ENCODE results near the gene LNX1. TPM values are rescaled to one million over a fixed set of nuclear protein-coding genes. Genes with fewer than 3 reads are reported as not detected.

The LNX1 gene
- total and polyA plus RNA-seq, 2 donors (not counting 1 experiment from before 2014, with no cell fraction given): 0.48 to 1.3 TPM

GRCh38 chr4:53545273-53545672 lies 46.0 kb downstream of the LNX1 start:
- Histone ChIP-seq H3K79me2 (ENCODE audit: control insufficient read depth, insufficient read depth, low read length) (no peaks in the 10 kb centered on the region), H3K4me3 (replicated peaks in 1 of 4; ENCODE audit: control extremely low read depth in 1 of 4, insufficient read depth in 1 of 4, low read depth in 3 of 4, low read length in 4 of 4) (no peak overlapping the region), H3K4me1 (ENCODE audit: control insufficient read depth, extremely low read depth, insufficient read depth, low read length) (peaks cover 22% of the 10 kb centered on the region), H3K9me3 (ENCODE audit: control insufficient read depth, insufficient read depth, low read depth, low read length) (no peaks in the 10 kb centered on the region), H3K4me2 (ENCODE audit: extremely low read depth, insufficient read depth, low read length) (no peak overlapping the region), H4K20me1 (ENCODE audit: control insufficient read depth, extremely low read depth, insufficient read depth, low read length) (no peaks in the 10 kb centered on the region), H3K27ac (ENCODE audit: insufficient read depth, low read length) (no peak overlapping the region), H3K27me3 (ENCODE audit: control insufficient read depth, insufficient read depth, low read length) (no peaks in the 10 kb centered on the region), H2AFZ (ENCODE audit: low read length) (no peak overlapping the region), H3K36me3 (ENCODE audit: control insufficient read depth, insufficient read depth, low read length) (no peaks in the 10 kb centered on the region), H3K9ac (ENCODE audit: insufficient read depth, low read length) (no peak overlapping the region)
- TF ChIP-seq EZH2 (IDR thresholded peaks at IDR 0.05; ENCODE audit: low read length, missing control alignments) (no peak), CTCF (conservative IDR thresholded peaks at IDR 0.05 in 1 of 2, IDR thresholded peaks at IDR 0.05 in 1 of 2; ENCODE audit: low read depth in 1 of 2, low read length in 2 of 2) (no peak)
- DNase-seq (ENCODE audit: low read depth in 2 of 2): no peak

GRCh38 chr4:53543561-53543960 lies 47.7 kb downstream of the LNX1 start:
- Histone ChIP-seq H3K4me2 (ENCODE audit: extremely low read depth, insufficient read depth, low read length) (no peak overlapping the region), H3K9me3 (ENCODE audit: control insufficient read depth, insufficient read depth, low read depth, low read length) (no peaks in the 10 kb centered on the region), H3K36me3 (ENCODE audit: control insufficient read depth, insufficient read depth, low read length) (no peaks in the 10 kb centered on the region), H3K4me3 (replicated peaks in 1 of 4; ENCODE audit: control extremely low read depth in 1 of 4, insufficient read depth in 1 of 4, low read depth in 3 of 4, low read length in 4 of 4) (no peak overlapping the region), H3K79me2 (ENCODE audit: control insufficient read depth, insufficient read depth, low read length) (no peaks in the 10 kb centered on the region), H2AFZ (ENCODE audit: low read length) (no peak overlapping the region), H3K27me3 (ENCODE audit: control insufficient read depth, insufficient read depth, low read length) (no peaks in the 10 kb centered on the region), H3K9ac (ENCODE audit: insufficient read depth, low read length) (no peak overlapping the region), H3K27ac (ENCODE audit: insufficient read depth, low read length) (no peak overlapping the region), H4K20me1 (ENCODE audit: control insufficient read depth, extremely low read depth, insufficient read depth, low read length) (no peaks in the 10 kb centered on the region), H3K4me1 (ENCODE audit: control insufficient read depth, extremely low read depth, insufficient read depth, low read length) (peaks cover 22% of the 10 kb centered on the region)
- no peak for DNase-seq (ENCODE audit: low read depth in 2 of 2)
- TF ChIP-seq CTCF (conservative IDR thresholded peaks at IDR 0.05 in 1 of 2, IDR thresholded peaks at IDR 0.05 in 1 of 2; ENCODE audit: low read depth in 1 of 2, low read length in 2 of 2) (no peak), EZH2 (IDR thresholded peaks at IDR 0.05; ENCODE audit: low read length, missing control alignments) (no peak)

GRCh38 chr4:53541577-53542206 lies 49.6 kb downstream of the LNX1 start:
- peak overlapping the region; percentile 54 for H3K27ac ChIP-seq (ENCODE audit: insufficient read depth, low read length)
- H3K9ac ChIP-seq (ENCODE audit: insufficient read depth, low read length): no peak overlapping the region
- H3K36me3 ChIP-seq (ENCODE audit: control insufficient read depth, insufficient read depth, low read length): no peaks in the 10 kb centered on the region
- H4K20me1 ChIP-seq (ENCODE audit: control insufficient read depth, extremely low read depth, insufficient read depth, low read length): no peaks in the 10 kb centered on the region
- peak; percentile 95 to 96 for DNase-seq (ENCODE audit: low read depth in 2 of 2)
- H3K27me3 ChIP-seq (ENCODE audit: control insufficient read depth, insufficient read depth, low read length): no peaks in the 10 kb centered on the region
- H3K4me1 ChIP-seq (ENCODE audit: control insufficient read depth, extremely low read depth, insufficient read depth, low read length): peaks cover 22% of the 10 kb centered on the region
- no peaks in the 10 kb centered on the region for H3K9me3 ChIP-seq (ENCODE audit: control insufficient read depth, insufficient read depth, low read depth, low read length)
- no peaks in the 10 kb centered on the region for H3K79me2 ChIP-seq (ENCODE audit: control insufficient read depth, insufficient read depth, low read length)
- no peak overlapping the region for H3K4me3 ChIP-seq (replicated peaks in 1 of 4; ENCODE audit: control extremely low read depth in 1 of 4, insufficient read depth in 1 of 4, low read depth in 3 of 4, low read length in 4 of 4)
- no peak overlapping the region for H2AFZ ChIP-seq (ENCODE audit: low read length)
- peak overlapping the region; percentile 38 for H3K4me2 ChIP-seq (ENCODE audit: extremely low read depth, insufficient read depth, low read length)
- TF ChIP-seq EZH2 (IDR thresholded peaks at IDR 0.05; ENCODE audit: low read length, missing control alignments) (no peak), CTCF (conservative IDR thresholded peaks at IDR 0.05 in 1 of 2, IDR thresholded peaks at IDR 0.05 in 1 of 2; ENCODE audit: low read depth in 1 of 2, low read length in 2 of 2) (no peak)

Measured in fibroblast of lung (primary cell).